ENCODE data around the gene NES. TPM values are rescaled to one million over a fixed set of nuclear protein-coding genes. Genes with fewer than 3 reads are reported as not detected.

The NES gene
- total and polyA plus RNA-seq, 4 donors = 0.15 to 3.1 (median 1.9) TPM

- H3K27ac ChIP-seq (ENCODE audit: low read depth in 1 of 2, low read length in 2 of 2) = no peak overlapping the region
- no peak overlapping the region for H3K9ac ChIP-seq (ENCODE audit: low read depth in 1 of 2, low read length in 2 of 2)
- TF ChIP-seq REST (IDR thresholded peaks at IDR 0.05) (peak; percentile 98), HNF4A (conservative IDR thresholded peaks at IDR 0.05) (no peak)
- 47% methylated on average over 16 of the region's 16 CpGs for WGBS
- DNase-seq (ENCODE audit: low spot score) = peak; percentile 52
- no peaks in the 10 kb centered on the region for H3K36me3 ChIP-seq (ENCODE audit: control insufficient read depth in 4 of 4, insufficient read depth in 3 of 4, low read depth in 1 of 4, low read length in 3 of 4)
- H3K9me3 ChIP-seq (ENCODE audit: control insufficient read depth in 4 of 4, low read length in 3 of 4) = no peaks in the 10 kb centered on the region
- H3K4me3 ChIP-seq (ENCODE audit: low read depth in 1 of 3, low read length in 3 of 3) = no peak overlapping the region
- peaks cover 0 to 13% (median 5%) of the 10 kb centered on the region in 4 donors for H3K27me3 ChIP-seq (ENCODE audit: control insufficient read depth in 4 of 4, insufficient read depth in 4 of 4, low read length in 3 of 4)
- H3K4me1 ChIP-seq (ENCODE audit: control insufficient read depth in 4 of 4, insufficient read depth in 4 of 4, low read length in 3 of 4) = peaks cover 0 to 9% (median 5%) of the 10 kb centered on the region in 4 donors
These were observed 24.8 kb downstream of the NES start for GRCh38 chr1:156652131-156652991.

GRCh38 chr1:156648951-156649350, 28.3 kb downstream of the NES start:
- no peak for DNase-seq (ENCODE audit: low spot score)
- TF ChIP-seq GABPA (IDR thresholded peaks at IDR 0.05 in 1 of 2, conservative IDR thresholded peaks at IDR 0.05 in 1 of 2) = no peak
- no peak for TF ChIP-seq RAD21 (IDR thresholded peaks at IDR 0.05)
- TF ChIP-seq ATF3 (IDR thresholded peaks at IDR 0.05) = no peak
- TF ChIP-seq JUND (IDR thresholded peaks at IDR 0.05) = no peak
- TF ChIP-seq YY1 (IDR thresholded peaks at IDR 0.05) = no peak
- no peak for TF ChIP-seq FOXA2 (IDR thresholded peaks at IDR 0.05)
- TF ChIP-seq RXRA (IDR thresholded peaks at IDR 0.05) = no peak
- no peak for TF ChIP-seq SP1 (IDR thresholded peaks at IDR 0.05)
- no peak for TF ChIP-seq FOXA1 (IDR thresholded peaks at IDR 0.05)
- no peak for TF ChIP-seq CTCF (IDR thresholded peaks at IDR 0.05; ENCODE audit: low read depth, low read length, missing input control)
- no peak for TF ChIP-seq TAF1 (conservative IDR thresholded peaks at IDR 0.05)
- no peak for TF ChIP-seq EGR1 (IDR thresholded peaks at IDR 0.05; ENCODE audit: low read depth in 2 of 2)
- TF ChIP-seq HNF4G (IDR thresholded peaks at IDR 0.05) = no peak
- TF ChIP-seq HNF4A (conservative IDR thresholded peaks at IDR 0.05) = no peak
- no peak overlapping the region for H3K4me3 ChIP-seq (ENCODE audit: low read depth in 1 of 3, low read length in 3 of 3)
- no peak overlapping the region for H3K9ac ChIP-seq (ENCODE audit: low read depth in 1 of 2, low read length in 2 of 2)
- no peaks in the 10 kb centered on the region for H3K36me3 ChIP-seq (ENCODE audit: control insufficient read depth in 4 of 4, insufficient read depth in 3 of 4, low read depth in 1 of 4, low read length in 3 of 4)
- H3K9me3 ChIP-seq (ENCODE audit: control insufficient read depth in 4 of 4, low read length in 3 of 4) = no peaks in the 10 kb centered on the region
- H3K27ac ChIP-seq (ENCODE audit: low read depth in 1 of 2, low read length in 2 of 2) = no peak overlapping the region
- peaks cover 4 to 14% (median 8%) of the 10 kb centered on the region in 4 donors for H3K27me3 ChIP-seq (ENCODE audit: control insufficient read depth in 4 of 4, insufficient read depth in 4 of 4, low read length in 3 of 4)
- no peaks in the 10 kb centered on the region for H3K4me1 ChIP-seq (ENCODE audit: control insufficient read depth in 4 of 4, insufficient read depth in 4 of 4, low read length in 3 of 4)
- WGBS = 10% methylated on average over 2 of the region's 2 CpGs
